Neural cell (in vitro differentiated cells): ENCODE data around the gene ICE2. TPM values are rescaled to one million over a fixed set of nuclear protein-coding genes. Genes with fewer than 3 reads are reported as not detected.

Experiments used
- H2AFZ ChIP-seq: fragments of 200-600, 300-800 bp; sonication (generic), shearing (Covaris generic); 2 replicates; pipeline ENCODE4 v1.6.0; 2014; ENCODE audit warnings: low read depth, mild to moderate bottlenecking, antibody characterized with exemption, low read length, moderate library complexity
- H3F3A ChIP-seq: fragments of 200-600 bp; shearing (Covaris generic); 2 replicates; pipeline ENCODE4 v1.6.1; 2016; ENCODE audit warnings: mild to moderate bottlenecking, moderate library complexity, mixed read lengths, antibody characterized with exemption, low read length; ENCODE audit not compliant: insufficient read depth, poor library complexity, severe bottlenecking
- H3K27ac ChIP-seq: fragments of 200-600, 300-800 bp; sonication (generic), shearing (Covaris generic); 2 replicates; pipeline ENCODE4 v1.5.1; 2014; ENCODE audit warnings: mild to moderate bottlenecking, low read length, moderate library complexity
- H3K27me3 ChIP-seq: fragments of 300-800, 200-600 bp; sonication (generic), shearing (Covaris generic); 2 replicates; pipeline ENCODE4 v1.6.0; 2014; ENCODE audit warnings: mild to moderate bottlenecking, low read depth, low read length, moderate library complexity; ENCODE audit not compliant: insufficient read depth
- H3K36me3 ChIP-seq: fragments of 300-800, 200-600 bp; sonication (generic), shearing (Covaris generic); 2 replicates; pipeline ENCODE4 v1.5.1; 2014; ENCODE audit warnings: mild to moderate bottlenecking, antibody characterized with exemption, low read length, moderate library complexity; ENCODE audit not compliant: insufficient read depth
- H3K4me2 ChIP-seq: fragments of 300-800, 200-600 bp; sonication (generic), shearing (Covaris generic); 2 replicates; pipeline ENCODE4 v1.6.0; 2014; ENCODE audit warnings: mild to moderate bottlenecking, low read length
- H3K4me3 ChIP-seq: fragments of 300-800, 200-600 bp; sonication (generic), shearing (Covaris generic); 2 replicates; pipeline ENCODE4 v1.5.1; 2014; ENCODE audit warnings: mild to moderate bottlenecking, low read length, moderate library complexity
- H3K79me2 ChIP-seq: fragments of 200-600 bp; shearing (Covaris generic); replicated peaks from 2 replicates; pipeline ENCODE4 v1.6.0; 2014; ENCODE audit warnings: mild to moderate bottlenecking, low read length, moderate library complexity; ENCODE audit not compliant: insufficient read depth
- H3K9ac ChIP-seq: fragments of 300-800, 200-600 bp; sonication (generic), shearing (Covaris generic); 2 replicates; pipeline ENCODE4 v1.6.1; 2016; ENCODE audit warnings: mild to moderate bottlenecking, low read length, mixed read lengths
- H3K9me2 ChIP-seq: fragments of 200-600 bp; shearing (Covaris generic); 2 replicates; pipeline ENCODE4 v1.6.1; 2016; ENCODE audit warnings: mild to moderate bottlenecking, low read length, mixed read lengths; ENCODE audit not compliant: insufficient read depth
- H3K9me3 ChIP-seq: fragments of 200-600, 300-800 bp; sonication (generic), shearing (Covaris generic); 2 replicates; pipeline ENCODE4 v1.6.1; 2016; ENCODE audit warnings: mild to moderate bottlenecking, mixed run types, low read length, moderate library complexity, mixed read lengths
- H4K20me1 ChIP-seq: fragments of 200-600 bp; shearing (Covaris generic); 2 replicates; pipeline ENCODE4 v1.6.1; 2016; ENCODE audit warnings: mild to moderate bottlenecking, mixed run types; ENCODE audit not compliant: insufficient read depth
- EZH2 ChIP-seq: fragments of 200-600, 300-800 bp; shearing (Covaris generic), sonication (generic); IDR thresholded peaks from 2 replicates; pipeline ENCODE4 v1.6.1; 2014; ENCODE audit warnings: antibody characterized with exemption, low read length, borderline replicate concordance, mild to moderate bottlenecking; ENCODE audit not compliant: insufficient read depth, poor library complexity, severe bottlenecking
- MXI1 ChIP-seq: fragments of 450-650 bp; conservative IDR thresholded peaks from 2 replicates; pipeline ENCODE4 v1.6.1; 2014; ENCODE audit warnings: antibody characterized with exemption, mild to moderate bottlenecking; ENCODE audit not compliant: poor library complexity, severe bottlenecking
- POLR2AphosphoS5 ChIP-seq: IDR thresholded peaks from 2 replicates; pipeline ENCODE4 v1.6.1; 2012
- RAD21 ChIP-seq: fragments of 450-650 bp; conservative IDR thresholded peaks from 2 replicates; pipeline ENCODE4 v1.6.1; 2014; ENCODE audit warnings: antibody characterized with exemption, mild to moderate bottlenecking, moderate library complexity
- SMC3 ChIP-seq: fragments of 450-650 bp; conservative IDR thresholded peaks from 2 replicates; pipeline ENCODE4 v1.6.1; 2014; ENCODE audit warnings: antibody characterized with exemption, mild to moderate bottlenecking, moderate library complexity; ENCODE audit not compliant: poor library complexity
- TAF1 ChIP-seq: IDR thresholded peaks from 2 replicates; pipeline ENCODE4 v1.6.1; 2012; ENCODE audit warnings: low read depth
- polyA plus RNA-seq: library from polyadenylated mRNA; depleted of rRNA; stranded (reverse); fragments of >200 nt; gene quantifications from 2 replicates; pipeline ENCODE4 v1.2.3, GENCODE V29; 2014
- TF ChIP-seq, protein P1 (sequence below): IDR thresholded peaks from 2 replicates; pipeline ENCODE4 v1.6.1; 2012; ENCODE audit warnings: borderline replicate concordance
- TF ChIP-seq, protein P2 (sequence below): fragments of 450-650 bp; IDR thresholded peaks from 2 replicates; pipeline ENCODE4 v1.5.1; 2014; ENCODE audit warnings: antibody characterized with exemption, mild to moderate bottlenecking, moderate library complexity; ENCODE audit not compliant: poor library complexity, severe bottlenecking

Gene ICE2
- polyA plus RNA-seq, 1 donor from 2014 or later, result 34.0 TPM

DNA sequence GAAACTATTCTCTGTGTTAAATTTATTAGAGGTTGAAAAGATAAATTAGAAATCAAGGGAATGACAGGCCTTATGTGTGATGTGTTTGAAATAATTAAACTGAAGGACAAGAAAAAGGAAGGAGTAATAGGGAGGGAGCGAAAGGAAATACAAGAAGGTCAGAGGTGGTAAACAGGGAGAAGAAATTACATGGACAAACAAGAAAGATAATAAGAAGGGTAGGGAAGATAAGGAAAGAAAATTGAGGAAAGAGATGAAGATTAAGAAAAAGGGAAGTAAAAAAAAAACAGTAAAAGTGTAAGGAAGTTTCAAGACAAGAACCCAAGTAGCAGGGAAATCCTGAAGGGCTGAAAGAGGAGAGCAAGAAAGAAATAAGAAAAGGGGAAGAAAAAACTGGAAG is 54.9 kb downstream of the ICE2 start:
- H3K4me2 ChIP-seq, result peak overlapping the region; percentile 26
- H3K27ac ChIP-seq, result no peak overlapping the region
- no peaks in the 10 kb centered on the region for H3K36me3 ChIP-seq

DNA sequence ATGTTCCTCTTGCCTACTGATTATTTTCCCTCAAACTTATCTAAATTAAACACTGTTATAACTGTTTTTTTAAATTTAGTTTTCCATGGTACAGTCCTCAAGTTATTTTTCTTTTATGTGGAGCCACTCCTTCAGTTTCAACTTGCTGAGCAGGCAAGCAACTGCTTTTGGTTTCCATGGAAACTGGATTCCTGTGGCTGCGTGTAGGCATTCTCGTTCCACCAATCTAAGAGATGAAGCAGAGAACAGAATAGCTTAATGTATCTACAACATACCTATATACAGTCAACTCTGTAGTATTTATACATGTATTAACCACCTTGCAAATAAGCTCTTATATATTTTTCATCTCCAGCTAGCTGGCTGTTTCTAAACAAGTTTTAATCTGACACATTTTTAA is 55.4 kb downstream of the ICE2 start:
- H3F3A ChIP-seq, result no peaks in the 10 kb centered on the region
- no peaks in the 10 kb centered on the region for H4K20me1 ChIP-seq
- H3K36me3 ChIP-seq, result no peaks in the 10 kb centered on the region
- no peak overlapping the region for H3K9ac ChIP-seq
- H3K4me3 ChIP-seq, result peak overlapping the region; percentile 25
- no peaks in the 10 kb centered on the region for H3K79me2 ChIP-seq
- no peaks in the 10 kb centered on the region for H3K27me3 ChIP-seq
- H3K27ac ChIP-seq, result no peak overlapping the region
- no peaks in the 10 kb centered on the region for H3K9me2 ChIP-seq
- peak overlapping the region; percentile 26 for H3K4me2 ChIP-seq
- H3K9me3 ChIP-seq, result no peaks in the 10 kb centered on the region
- no peak for TF ChIP-seq SMC3
- no peak for TF ChIP-seq POLR2AphosphoS5
- TF ChIP-seq, protein P1, sequence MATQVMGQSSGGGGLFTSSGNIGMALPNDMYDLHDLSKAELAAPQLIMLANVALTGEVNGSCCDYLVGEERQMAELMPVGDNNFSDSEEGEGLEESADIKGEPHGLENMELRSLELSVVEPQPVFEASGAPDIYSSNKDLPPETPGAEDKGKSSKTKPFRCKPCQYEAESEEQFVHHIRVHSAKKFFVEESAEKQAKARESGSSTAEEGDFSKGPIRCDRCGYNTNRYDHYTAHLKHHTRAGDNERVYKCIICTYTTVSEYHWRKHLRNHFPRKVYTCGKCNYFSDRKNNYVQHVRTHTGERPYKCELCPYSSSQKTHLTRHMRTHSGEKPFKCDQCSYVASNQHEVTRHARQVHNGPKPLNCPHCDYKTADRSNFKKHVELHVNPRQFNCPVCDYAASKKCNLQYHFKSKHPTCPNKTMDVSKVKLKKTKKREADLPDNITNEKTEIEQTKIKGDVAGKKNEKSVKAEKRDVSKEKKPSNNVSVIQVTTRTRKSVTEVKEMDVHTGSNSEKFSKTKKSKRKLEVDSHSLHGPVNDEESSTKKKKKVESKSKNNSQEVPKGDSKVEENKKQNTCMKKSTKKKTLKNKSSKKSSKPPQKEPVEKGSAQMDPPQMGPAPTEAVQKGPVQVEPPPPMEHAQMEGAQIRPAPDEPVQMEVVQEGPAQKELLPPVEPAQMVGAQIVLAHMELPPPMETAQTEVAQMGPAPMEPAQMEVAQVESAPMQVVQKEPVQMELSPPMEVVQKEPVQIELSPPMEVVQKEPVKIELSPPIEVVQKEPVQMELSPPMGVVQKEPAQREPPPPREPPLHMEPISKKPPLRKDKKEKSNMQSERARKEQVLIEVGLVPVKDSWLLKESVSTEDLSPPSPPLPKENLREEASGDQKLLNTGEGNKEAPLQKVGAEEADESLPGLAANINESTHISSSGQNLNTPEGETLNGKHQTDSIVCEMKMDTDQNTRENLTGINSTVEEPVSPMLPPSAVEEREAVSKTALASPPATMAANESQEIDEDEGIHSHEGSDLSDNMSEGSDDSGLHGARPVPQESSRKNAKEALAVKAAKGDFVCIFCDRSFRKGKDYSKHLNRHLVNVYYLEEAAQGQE, result no peak
- H2AFZ ChIP-seq, result no peak overlapping the region

More for the DNA sequence above, 54.9 kb downstream of the ICE2 start:
- TF ChIP-seq POLR2AphosphoS5 (no peak), TAF1 (no peak), EZH2 (no peak), SMC3 (no peak), MXI1 (no peak), RAD21 (no peak)
- TF ChIP-seq, protein P2, sequence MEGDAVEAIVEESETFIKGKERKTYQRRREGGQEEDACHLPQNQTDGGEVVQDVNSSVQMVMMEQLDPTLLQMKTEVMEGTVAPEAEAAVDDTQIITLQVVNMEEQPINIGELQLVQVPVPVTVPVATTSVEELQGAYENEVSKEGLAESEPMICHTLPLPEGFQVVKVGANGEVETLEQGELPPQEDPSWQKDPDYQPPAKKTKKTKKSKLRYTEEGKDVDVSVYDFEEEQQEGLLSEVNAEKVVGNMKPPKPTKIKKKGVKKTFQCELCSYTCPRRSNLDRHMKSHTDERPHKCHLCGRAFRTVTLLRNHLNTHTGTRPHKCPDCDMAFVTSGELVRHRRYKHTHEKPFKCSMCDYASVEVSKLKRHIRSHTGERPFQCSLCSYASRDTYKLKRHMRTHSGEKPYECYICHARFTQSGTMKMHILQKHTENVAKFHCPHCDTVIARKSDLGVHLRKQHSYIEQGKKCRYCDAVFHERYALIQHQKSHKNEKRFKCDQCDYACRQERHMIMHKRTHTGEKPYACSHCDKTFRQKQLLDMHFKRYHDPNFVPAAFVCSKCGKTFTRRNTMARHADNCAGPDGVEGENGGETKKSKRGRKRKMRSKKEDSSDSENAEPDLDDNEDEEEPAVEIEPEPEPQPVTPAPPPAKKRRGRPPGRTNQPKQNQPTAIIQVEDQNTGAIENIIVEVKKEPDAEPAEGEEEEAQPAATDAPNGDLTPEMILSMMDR, result no peak
- TF ChIP-seq, protein P1, result no peak
- no peaks in the 10 kb centered on the region for H3K79me2 ChIP-seq
- no peaks in the 10 kb centered on the region for H3K27me3 ChIP-seq
- no peaks in the 10 kb centered on the region for H3K9me3 ChIP-seq
- H2AFZ ChIP-seq, result no peak overlapping the region
- no peak overlapping the region for H3K9ac ChIP-seq
- H4K20me1 ChIP-seq, result no peaks in the 10 kb centered on the region
- no peaks in the 10 kb centered on the region for H3K9me2 ChIP-seq
- H3K4me3 ChIP-seq, result peak overlapping the region; percentile 25
- no peaks in the 10 kb centered on the region for H3F3A ChIP-seq
